OCI-LY7 (cell line): ENCODE results near the gene ANKRD16.

ENCODE experiments used
- EZH2phosphoT487 ChIP-seq: fragments of 200-600 bp; sonication (generic); IDR thresholded peaks from 2 replicates; pipeline ENCODE4 v1.6.1; 2018; ENCODE audit warnings: low read depth, borderline replicate concordance, mild to moderate bottlenecking, mixed run types, antibody characterized with exemption, low read length, moderate library complexity, mixed read lengths
- TF ChIP-seq, protein P1 (sequence below): fragments of 200-600 bp; sonication (generic); conservative IDR thresholded peaks from 2 replicates; pipeline ENCODE4 v1.5.1; 2014; ENCODE audit warnings: mild to moderate bottlenecking, antibody characterized with exemption, low read length, moderate library complexity, mixed read lengths

DNA sequence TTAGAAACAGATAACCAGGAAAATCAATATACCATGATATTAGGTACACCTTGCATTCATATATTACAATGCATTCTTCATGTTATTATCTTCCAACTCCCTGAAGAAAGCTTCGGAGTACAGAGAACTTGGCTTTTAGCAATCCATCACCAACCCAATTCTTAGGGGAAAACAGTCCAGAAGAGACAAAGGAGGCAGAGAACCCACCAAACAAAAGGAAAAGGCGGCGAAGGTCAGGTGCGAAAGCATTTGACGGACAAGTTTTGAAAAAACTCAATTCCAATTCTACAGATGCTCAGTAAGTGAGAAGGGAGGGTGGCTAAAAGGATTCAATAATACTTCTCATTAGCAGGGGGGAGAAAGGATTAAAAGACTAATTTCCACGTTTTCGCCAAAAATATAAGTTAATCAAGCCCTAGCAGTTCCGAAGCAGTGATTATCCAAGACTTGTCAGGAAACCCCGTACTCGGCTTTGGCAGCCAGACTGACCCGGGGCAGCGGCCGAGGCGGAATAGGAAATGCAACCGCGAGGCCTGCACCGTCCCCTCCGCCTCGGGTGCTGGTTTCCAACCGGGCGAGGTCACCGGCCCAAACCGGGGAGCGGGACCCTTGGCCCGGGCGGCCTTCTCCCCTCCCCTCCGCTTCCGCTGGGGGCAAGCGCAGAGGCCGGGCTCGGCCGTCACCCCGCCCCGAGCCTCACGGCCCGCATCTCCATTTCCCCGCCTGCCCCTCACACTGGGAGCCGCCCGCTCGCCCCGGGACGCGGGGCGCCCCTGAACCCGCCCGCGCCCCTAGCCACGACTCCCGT is 77.2 kb downstream of the ANKRD16 start:
- TF ChIP-seq, protein P1, sequence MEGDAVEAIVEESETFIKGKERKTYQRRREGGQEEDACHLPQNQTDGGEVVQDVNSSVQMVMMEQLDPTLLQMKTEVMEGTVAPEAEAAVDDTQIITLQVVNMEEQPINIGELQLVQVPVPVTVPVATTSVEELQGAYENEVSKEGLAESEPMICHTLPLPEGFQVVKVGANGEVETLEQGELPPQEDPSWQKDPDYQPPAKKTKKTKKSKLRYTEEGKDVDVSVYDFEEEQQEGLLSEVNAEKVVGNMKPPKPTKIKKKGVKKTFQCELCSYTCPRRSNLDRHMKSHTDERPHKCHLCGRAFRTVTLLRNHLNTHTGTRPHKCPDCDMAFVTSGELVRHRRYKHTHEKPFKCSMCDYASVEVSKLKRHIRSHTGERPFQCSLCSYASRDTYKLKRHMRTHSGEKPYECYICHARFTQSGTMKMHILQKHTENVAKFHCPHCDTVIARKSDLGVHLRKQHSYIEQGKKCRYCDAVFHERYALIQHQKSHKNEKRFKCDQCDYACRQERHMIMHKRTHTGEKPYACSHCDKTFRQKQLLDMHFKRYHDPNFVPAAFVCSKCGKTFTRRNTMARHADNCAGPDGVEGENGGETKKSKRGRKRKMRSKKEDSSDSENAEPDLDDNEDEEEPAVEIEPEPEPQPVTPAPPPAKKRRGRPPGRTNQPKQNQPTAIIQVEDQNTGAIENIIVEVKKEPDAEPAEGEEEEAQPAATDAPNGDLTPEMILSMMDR: no peak
- no peak for TF ChIP-seq EZH2phosphoT487
